ENCODE results near the gene PLXNB2.

- TF ChIP-seq POLR2A (IDR thresholded peaks at IDR 0.05) (no peak), CTCF (IDR thresholded peaks at IDR 0.05) (no peak)
Measured at GRCh38 chr22:50314455-50315288, 7.2 kb upstream of the PLXNB2 start.

Measured in heart left ventricle (tissue), 13 donors.